Mesothelial cell of epicardium (in vitro differentiated cells): ENCODE measurements around the gene AHCYL1. TPM values are rescaled to one million over a fixed set of nuclear protein-coding genes. Genes with fewer than 3 reads are reported as not detected.
A peak's percentile ranks its signal among the peaks of the same experiment; 100 is the strongest.

Experiments
- DNase-seq, 2 experiments: peaks; one replicate each; pipeline ENCODE4 v3.0.0; 2021; ENCODE audit warnings: low spot score in 2 of 2; ENCODE audit not compliant: unreplicated experiment in 2 of 2
- H3K27ac Mint-ChIP-seq: 2 replicates; pipeline ENCODE4 v1.8.0; 2021; ENCODE audit warnings: mixed read lengths
- H3K27me3 Mint-ChIP-seq: 2 replicates; pipeline ENCODE4 v1.8.0; 2021; ENCODE audit warnings: low read depth, mixed read lengths
- H3K36me3 Mint-ChIP-seq: 2 replicates; pipeline ENCODE4 v1.8.0; 2021; ENCODE audit warnings: mixed read lengths
- H3K4me1 Mint-ChIP-seq: 2 replicates; pipeline ENCODE4 v1.8.0; 2021; ENCODE audit warnings: mixed read lengths
- H3K4me3 Mint-ChIP-seq: 2 replicates; pipeline ENCODE4 v1.8.0; 2021; ENCODE audit warnings: mild to moderate bottlenecking, moderate library complexity, mixed read lengths
- H3K9me3 Mint-ChIP-seq: 2 replicates; pipeline ENCODE4 v1.8.0; 2021; ENCODE audit warnings: mixed read lengths
- CTCF ChIP-seq: fragments of 200-600 bp; sonication (generic); IDR thresholded peaks from one replicate; pipeline ENCODE4 v1.5.0; 2021; ENCODE audit warnings: antibody characterized with exemption; ENCODE audit not compliant: unreplicated experiment
- total RNA-seq: library from RNA; stranded (reverse); gene quantifications from 3 replicates; pipeline ENCODE4 v1.2.1, GENCODE V29; 2021

The AHCYL1 gene
- total RNA-seq, 1 donor from 2014 or later: 98.7 TPM

GRCh38 chr1:110053552-110054428 lies 69.2 kb downstream of the AHCYL1 start:
- peak; percentile 50 to 86 for DNase-seq
- Mint-ChIP-seq H3K4me1 (peaks cover 65% of the 10 kb centered on the region), H3K27ac (peak overlapping the region; percentile 71), H3K4me3 (no peak overlapping the region), H3K27me3 (no peaks in the 10 kb centered on the region), H3K36me3 (peaks cover 41% of the 10 kb centered on the region), H3K9me3 (no peaks in the 10 kb centered on the region)
- TF ChIP-seq CTCF: peak; percentile 87

DNA sequence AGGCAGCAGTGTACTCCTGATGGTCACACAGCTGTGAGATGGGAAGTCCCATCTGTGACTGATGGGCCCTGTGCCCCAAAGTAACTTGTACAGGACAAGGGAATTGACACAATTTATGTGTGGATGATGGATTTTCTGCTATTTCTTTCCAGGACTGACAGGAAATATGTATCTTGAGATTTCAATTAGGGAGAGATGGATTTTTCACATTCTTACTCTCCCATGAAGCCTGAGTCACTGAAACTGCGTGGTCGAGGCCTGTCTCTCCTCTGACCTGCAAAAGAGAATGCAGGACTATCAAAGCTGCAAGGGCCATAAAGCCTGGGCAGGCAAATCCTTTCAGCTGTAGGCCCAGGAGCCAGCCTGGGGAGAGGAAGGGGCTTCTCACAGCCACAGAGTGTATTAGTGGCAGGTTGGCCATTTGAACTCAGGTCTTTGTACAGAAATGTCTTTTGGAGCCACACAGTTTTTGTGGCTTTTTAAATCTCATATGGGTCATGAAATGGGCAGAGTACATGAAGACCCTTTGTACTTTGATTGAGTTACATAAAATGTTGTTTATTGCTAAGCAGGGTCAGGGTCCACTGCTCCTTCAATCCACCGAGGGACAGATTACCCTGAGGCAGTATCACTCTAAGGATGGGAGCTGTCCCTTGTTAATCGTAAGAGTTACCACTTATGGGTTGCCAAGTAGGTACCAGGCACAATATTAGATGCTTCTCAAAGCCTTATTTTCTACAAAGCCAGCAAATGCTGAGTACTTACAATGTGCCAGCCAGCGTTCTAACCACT lies 71.1 kb downstream of the AHCYL1 start:
- H3K4me1 Mint-ChIP-seq: peaks cover 68% of the 10 kb centered on the region
- no peak for DNase-seq
- H3K27ac Mint-ChIP-seq: peak overlapping the region; percentile 91
- no peak for TF ChIP-seq CTCF
- H3K4me3 Mint-ChIP-seq: no peak overlapping the region
- H3K36me3 Mint-ChIP-seq: peaks cover 44% of the 10 kb centered on the region
- H3K27me3 Mint-ChIP-seq: no peaks in the 10 kb centered on the region
- no peaks in the 10 kb centered on the region for H3K9me3 Mint-ChIP-seq

DNA sequence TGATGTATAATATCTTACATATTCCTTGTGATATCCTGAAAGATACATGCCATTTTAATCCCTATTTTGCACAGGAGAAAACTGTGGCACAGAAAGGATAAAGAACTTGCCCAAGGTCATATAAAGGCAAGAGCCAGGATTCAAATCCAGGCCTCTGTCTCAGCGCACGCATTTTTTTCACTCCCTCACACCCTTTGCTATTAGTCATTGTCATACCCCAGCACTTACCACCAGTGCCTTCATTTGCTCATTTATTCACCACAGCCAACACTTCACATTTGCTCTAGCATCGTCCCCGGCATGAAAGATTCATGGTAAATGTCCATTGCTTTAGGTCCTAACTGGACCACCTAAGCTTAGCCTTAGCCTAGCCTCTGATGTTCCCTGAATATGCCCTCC lies 71.7 kb downstream of the AHCYL1 start:
- H3K4me1 Mint-ChIP-seq: peaks cover 71% of the 10 kb centered on the region
- H3K36me3 Mint-ChIP-seq: peaks cover 42% of the 10 kb centered on the region
- no peak for DNase-seq
- H3K27ac Mint-ChIP-seq: peak overlapping the region; percentile 91
- H3K4me3 Mint-ChIP-seq: no peak overlapping the region
- H3K9me3 Mint-ChIP-seq: no peaks in the 10 kb centered on the region
- no peak for TF ChIP-seq CTCF
- H3K27me3 Mint-ChIP-seq: no peaks in the 10 kb centered on the region

DNA sequence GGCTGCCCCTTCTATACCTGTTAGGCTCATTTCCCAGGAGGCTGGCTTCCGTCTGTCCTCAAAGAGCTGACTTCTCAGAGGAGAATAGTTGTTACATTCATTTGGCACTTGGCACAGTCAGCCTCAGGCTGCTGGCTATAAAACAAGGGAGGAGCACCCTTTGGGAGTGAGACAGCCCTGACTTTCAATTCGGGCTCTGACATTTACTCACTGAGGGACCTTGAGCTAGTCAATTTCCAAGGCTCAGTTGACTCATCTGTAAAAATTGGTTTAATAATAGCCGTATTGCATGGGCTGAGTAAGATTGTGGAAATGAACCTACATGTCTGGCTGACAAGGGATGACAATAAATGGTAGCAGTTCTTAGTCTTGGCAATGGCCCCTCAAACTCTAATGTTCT lies 72.2 kb downstream of the AHCYL1 start:
- peaks cover 76% of the 10 kb centered on the region for H3K4me1 Mint-ChIP-seq
- H3K36me3 Mint-ChIP-seq: peaks cover 44% of the 10 kb centered on the region
- DNase-seq: no peak
- H3K27me3 Mint-ChIP-seq: no peaks in the 10 kb centered on the region
- H3K9me3 Mint-ChIP-seq: no peaks in the 10 kb centered on the region
- TF ChIP-seq CTCF: no peak
- H3K4me3 Mint-ChIP-seq: no peak overlapping the region
- peak overlapping the region; percentile 91 for H3K27ac Mint-ChIP-seq

- peak in 1 of 2 experiments; percentile 59 for DNase-seq
- peaks cover 36% of the 10 kb centered on the region for H3K36me3 Mint-ChIP-seq
- H3K4me3 Mint-ChIP-seq: peak overlapping the region; percentile 5
- no peaks in the 10 kb centered on the region for H3K9me3 Mint-ChIP-seq
- TF ChIP-seq CTCF: no peak
- H3K27me3 Mint-ChIP-seq: no peaks in the 10 kb centered on the region
- peak overlapping the region; percentile 91 for H3K27ac Mint-ChIP-seq
- H3K4me1 Mint-ChIP-seq: peaks cover 89% of the 10 kb centered on the region
Measured at GRCh38 chr1:110057963-110058518, 73.5 kb downstream of the AHCYL1 start.
